RWPE1 (cell line): ENCODE results near the gene MYO1D.

Experiments used
- CTCF ChIA-PET: fragments of 350-600 bp; sonication (Branson Sonifier 250); formaldehyde crosslinking; extraction: SDS; loops from one replicate; lab custom pipeline; 2021; lab: Yijun Ruan, JAX
- POLR2A ChIA-PET: fragments of 400-600 bp; formaldehyde crosslinking; extraction: SDS; loops from one replicate; lab custom pipeline; 2020; ENCODE audit warnings: antibody characterized with exemption; ENCODE audit not compliant: low non-redundant PET; lab: Yijun Ruan, JAX
- DNase-seq: peaks from one replicate; pipeline ENCODE4 v3.0.0; 2012; ENCODE audit warnings: low spot score
- H3K27ac ChIP-seq: fragments of 450-650 bp; 2 replicates; pipeline ENCODE4 v1.5.1; 2017
- TF ChIP-seq, protein P1 (sequence below): fragments of 450-650 bp; conservative IDR thresholded peaks from 2 replicates; pipeline ENCODE4 v1.5.1; 2017; ENCODE audit warnings: low read depth, mild to moderate bottlenecking

Gene MYO1D

GRCh38 chr17:32636598-32637218, 240.2 kb downstream of the MYO1D start:
- POLR2A ChIA-PET = no interaction called here
- no peak overlapping the region for H3K27ac ChIP-seq
- DNase-seq = no peak
- TF ChIP-seq, protein P1, sequence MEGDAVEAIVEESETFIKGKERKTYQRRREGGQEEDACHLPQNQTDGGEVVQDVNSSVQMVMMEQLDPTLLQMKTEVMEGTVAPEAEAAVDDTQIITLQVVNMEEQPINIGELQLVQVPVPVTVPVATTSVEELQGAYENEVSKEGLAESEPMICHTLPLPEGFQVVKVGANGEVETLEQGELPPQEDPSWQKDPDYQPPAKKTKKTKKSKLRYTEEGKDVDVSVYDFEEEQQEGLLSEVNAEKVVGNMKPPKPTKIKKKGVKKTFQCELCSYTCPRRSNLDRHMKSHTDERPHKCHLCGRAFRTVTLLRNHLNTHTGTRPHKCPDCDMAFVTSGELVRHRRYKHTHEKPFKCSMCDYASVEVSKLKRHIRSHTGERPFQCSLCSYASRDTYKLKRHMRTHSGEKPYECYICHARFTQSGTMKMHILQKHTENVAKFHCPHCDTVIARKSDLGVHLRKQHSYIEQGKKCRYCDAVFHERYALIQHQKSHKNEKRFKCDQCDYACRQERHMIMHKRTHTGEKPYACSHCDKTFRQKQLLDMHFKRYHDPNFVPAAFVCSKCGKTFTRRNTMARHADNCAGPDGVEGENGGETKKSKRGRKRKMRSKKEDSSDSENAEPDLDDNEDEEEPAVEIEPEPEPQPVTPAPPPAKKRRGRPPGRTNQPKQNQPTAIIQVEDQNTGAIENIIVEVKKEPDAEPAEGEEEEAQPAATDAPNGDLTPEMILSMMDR = no peak
- CTCF ChIA-PET = no interaction called here

GRCh38 chr17:32634167-32634566, 242.8 kb downstream of the MYO1D start:
- H3K27ac ChIP-seq = no peak overlapping the region
- ChIA-PET POLR2A (no interaction called here), CTCF (no interaction called here)
- TF ChIP-seq, protein P1 = no peak
- no peak for DNase-seq

DNA sequence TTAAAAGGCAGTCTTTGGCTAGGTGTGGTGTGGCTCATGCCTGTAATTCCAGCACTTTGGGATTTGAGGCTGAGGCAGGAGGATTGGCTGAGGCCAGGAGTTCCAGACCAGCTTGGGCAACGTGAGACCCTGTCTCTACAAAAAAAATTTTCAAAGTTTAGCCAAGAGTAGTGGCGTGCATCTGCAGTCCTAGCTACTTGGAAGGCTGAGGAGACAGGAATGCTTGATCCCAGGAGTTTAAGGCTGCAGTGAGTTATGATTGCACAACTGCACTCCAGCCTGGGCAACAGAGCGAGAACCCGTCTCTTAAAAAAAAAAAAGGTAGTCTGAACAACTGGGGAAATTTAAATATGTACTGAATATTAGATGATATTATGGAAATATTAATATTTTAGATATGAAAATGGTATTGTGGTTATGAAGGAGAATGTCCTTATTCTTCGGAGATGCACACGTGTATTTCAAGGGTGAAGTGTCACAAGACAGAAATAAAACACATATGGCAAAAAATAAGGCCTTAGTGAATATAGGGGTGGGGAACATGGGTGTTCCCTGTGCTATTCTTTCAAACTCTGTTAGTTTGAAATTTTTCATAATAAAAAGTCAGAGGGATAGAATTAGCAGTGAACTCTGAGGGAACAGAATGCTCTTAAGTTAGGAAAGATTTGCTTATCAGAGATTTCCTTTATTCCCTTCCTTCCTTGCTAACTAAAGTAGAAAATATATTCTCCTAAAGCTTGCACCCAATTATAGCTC, 245.4 kb downstream of the MYO1D start:
- ChIA-PET POLR2A (no interaction called here), CTCF (no interaction called here)
- H3K27ac ChIP-seq = no peak overlapping the region
- TF ChIP-seq, protein P1 = no peak
- DNase-seq = no peak

DNA sequence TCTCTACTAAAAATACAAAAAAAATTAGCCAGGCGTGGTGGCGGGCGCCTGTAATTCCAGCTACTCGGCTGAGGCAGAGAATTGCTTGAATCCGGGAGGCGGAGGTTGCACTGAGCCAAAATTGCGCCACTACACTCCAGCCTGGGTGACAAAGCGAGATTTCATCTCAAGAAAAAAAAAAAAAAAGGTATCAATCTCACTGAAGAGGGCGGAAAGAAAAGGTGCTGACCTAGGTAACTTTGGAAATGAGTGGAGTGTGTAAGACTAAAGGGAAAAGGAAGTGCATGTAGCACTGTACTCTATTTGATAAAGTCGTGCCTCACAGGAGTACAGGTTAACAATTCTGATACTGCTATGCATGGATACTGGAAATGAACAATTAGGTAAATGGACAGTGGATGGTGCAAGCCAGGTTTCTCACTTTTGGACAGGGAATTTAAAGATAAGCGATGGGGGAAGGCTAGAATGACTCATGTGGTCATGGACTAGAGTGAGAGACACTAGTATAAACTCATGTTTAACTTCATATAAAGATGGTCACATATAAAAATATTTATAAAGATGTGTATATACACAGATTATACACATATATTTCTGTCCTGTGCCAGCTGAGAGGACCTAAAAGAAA, 247.2 kb downstream of the MYO1D start:
- ChIA-PET POLR2A (no interaction called here), CTCF (interaction anchor here (0.7 kb wide), 1 partner anchor 760 kb away, joined by 5 read pairs; no protein-coding TSS in a partner anchor)
- DNase-seq = no peak
- TF ChIP-seq, protein P1 = no peak
- H3K27ac ChIP-seq = no peak overlapping the region

GRCh38 chr17:32628271-32629044, 248.5 kb downstream of the MYO1D start:
- TF ChIP-seq, protein P1 = no peak
- H3K27ac ChIP-seq = no peak overlapping the region
- CTCF ChIA-PET = interaction anchor here (0.6 kb wide), 2 partner anchors 45 to 95 kb away, joined by 3 read pairs; no protein-coding TSS in a partner anchor
- POLR2A ChIA-PET = no interaction called here
- DNase-seq = no peak
